ENCODE measurements around the gene ARHGAP25. TPM values are rescaled to one million over a fixed set of nuclear protein-coding genes. Genes with fewer than 3 reads are reported as not detected.

The ARHGAP25 gene
- total RNA-seq, 1 donor from 2014 or later: 1.2 TPM

DNA sequence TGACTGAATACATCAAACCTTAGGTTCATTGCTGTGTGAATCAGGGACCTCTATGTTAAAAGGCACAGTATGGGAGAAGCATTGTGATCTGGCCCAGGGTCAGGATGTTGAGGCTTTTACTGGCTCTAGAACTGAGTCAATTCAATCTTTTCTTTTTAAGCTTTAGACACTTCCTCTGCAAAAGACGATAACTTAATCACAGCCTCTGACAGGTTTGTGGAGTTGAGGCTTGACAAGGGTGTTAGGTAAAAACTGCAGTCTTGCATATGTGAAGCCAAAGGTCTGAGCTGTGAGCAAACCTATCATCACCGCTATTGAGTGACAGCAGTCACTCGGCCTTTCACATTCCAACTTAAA is 17.3 kb upstream of the ARHGAP25 start:
- DNase-seq (ENCODE audit: low spot score in 2 of 2): no peak
- FAIRE-seq: no peak

DNA sequence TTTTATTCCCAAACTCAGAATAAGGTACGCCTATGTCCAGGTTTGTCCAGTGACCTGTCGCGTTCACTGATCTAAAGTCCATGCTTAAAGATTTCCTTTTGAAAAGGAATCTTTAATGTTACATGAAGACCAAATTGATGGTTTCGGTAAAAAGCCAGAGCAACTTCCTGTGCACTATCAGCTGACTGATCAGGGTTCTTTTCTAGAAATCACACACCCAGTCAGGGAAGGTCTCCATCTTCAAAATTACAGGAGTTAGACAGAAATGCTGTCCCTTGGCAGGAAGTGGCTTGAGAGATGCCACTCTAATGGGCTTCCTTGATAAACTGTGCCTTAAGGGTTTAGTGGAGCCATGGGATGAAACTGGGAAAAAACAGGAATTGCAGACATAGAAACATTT is 14.7 kb upstream of the ARHGAP25 start:
- DNase-seq (ENCODE audit: low spot score in 2 of 2) (no peak), FAIRE-seq (no peak)

DNA sequence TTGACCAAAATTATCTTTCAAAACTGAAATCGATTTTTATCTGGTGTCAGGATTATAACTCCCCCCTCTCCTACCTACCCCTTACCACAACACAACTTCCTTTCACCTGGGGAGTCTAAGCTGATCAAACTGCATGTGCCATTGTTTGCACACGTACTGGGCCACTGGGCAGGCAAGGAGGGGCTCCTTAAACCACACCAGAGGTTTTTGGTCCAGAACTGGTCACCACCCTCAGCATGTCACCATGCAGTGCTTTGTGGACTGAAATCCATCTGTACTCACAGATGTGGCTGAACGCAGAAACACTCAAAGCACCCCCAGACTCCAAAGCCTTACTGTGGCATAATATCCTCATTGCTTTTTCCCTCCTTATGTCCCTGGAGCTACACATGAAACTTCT is 13.9 kb upstream of the ARHGAP25 start:
- DNase-seq (ENCODE audit: low spot score in 2 of 2) (no peak), FAIRE-seq (no peak)

DNA sequence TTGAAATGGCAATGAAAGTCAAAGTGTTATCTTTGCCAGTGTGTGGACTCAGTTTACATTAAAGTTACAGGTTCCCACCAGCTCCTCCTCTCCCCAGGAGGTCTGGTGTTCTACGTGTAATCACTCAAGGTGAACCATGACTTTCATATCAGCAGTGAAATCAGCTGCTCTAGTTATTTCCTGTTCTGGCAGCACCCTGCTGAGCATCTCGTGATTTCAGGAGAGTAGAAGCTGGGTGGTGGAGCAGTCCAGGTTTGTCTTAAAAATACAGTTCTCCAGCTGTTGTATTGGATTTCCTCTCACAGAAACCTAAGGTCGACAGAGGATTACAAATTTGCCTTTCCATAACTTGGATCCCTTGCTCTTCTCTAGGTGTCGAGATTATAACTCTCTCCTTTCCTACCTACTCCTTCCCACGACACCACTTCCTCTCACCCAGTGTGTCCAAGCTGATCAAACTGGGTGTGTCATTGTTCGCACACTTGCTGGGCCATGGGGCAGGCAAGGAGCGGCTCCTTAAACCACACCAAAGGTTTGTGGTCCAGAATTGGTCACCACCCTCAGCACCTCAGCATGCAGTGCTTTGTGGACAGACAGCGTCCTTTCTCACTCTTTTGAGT is 13.0 kb upstream of the ARHGAP25 start:
- no peak for DNase-seq (ENCODE audit: low spot score in 2 of 2)
- no peak for FAIRE-seq

DNA sequence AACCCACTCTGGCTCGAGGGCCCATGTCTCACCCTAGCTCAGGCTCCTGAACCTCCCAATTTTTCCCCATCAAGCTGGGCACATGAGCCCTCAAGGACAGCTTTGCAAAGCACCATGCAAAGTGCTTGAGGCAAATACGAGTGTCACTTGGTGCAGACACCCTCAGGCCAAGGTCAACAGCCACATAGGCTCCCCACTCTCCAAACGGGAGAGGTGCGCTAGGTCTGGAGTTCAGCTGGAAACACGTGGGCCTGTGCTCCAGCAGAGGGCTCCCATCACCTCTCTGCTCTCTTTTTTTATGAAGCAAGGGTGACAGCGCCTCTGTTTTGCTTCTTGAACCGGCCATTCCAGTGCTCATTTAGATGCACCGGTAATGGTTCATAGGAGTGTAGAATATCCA is 11.9 kb upstream of the ARHGAP25 start:
- no peak for FAIRE-seq

DNA sequence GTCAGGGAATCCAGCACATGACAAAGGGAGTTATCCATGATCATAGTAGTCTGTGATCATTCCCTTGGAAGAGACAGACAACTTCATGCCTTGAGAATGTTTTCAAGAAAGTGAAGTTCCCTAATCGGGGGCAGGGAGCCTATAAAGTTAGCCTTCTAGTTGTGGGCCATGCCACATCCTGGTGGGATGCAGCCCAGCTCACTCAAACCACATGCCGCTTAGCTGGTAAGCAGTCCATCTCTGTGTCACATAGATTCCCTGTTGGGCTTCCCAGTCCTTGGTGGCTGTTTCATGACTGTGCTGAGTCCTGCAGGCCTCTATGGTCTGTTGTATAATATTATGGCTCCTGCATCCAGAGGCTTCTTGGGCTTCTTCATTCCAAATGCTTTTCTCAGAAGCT is 11.4 kb upstream of the ARHGAP25 start:
- FAIRE-seq (no peak), DNase-seq (ENCODE audit: low spot score in 2 of 2) (no peak)

More for the DNA sequence above, 11.9 kb upstream of the ARHGAP25 start:
- DNase-seq (ENCODE audit: low spot score in 2 of 2): no peak

DNA sequence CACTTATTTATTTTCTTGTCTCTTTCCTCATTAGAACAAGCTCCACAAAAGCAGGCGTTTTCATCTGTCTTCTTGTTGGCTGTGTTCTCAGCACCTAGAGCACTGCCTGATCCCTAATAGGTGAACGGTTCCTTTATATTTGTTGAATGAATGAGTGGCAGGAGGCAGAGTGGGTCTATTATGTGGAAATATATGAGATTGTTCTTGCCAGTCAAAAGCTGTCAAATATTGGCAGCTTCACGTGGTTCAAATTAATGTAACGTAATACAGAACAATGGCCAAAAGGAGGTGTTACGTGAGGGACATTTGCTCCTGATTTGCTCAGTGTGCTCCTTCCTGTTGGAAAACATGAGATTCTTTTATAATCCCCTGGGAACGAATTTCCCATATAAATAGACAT is 8.5 kb upstream of the ARHGAP25 start:
- DNase-seq (ENCODE audit: low spot score in 2 of 2) (no peak), FAIRE-seq (no peak)

DNA sequence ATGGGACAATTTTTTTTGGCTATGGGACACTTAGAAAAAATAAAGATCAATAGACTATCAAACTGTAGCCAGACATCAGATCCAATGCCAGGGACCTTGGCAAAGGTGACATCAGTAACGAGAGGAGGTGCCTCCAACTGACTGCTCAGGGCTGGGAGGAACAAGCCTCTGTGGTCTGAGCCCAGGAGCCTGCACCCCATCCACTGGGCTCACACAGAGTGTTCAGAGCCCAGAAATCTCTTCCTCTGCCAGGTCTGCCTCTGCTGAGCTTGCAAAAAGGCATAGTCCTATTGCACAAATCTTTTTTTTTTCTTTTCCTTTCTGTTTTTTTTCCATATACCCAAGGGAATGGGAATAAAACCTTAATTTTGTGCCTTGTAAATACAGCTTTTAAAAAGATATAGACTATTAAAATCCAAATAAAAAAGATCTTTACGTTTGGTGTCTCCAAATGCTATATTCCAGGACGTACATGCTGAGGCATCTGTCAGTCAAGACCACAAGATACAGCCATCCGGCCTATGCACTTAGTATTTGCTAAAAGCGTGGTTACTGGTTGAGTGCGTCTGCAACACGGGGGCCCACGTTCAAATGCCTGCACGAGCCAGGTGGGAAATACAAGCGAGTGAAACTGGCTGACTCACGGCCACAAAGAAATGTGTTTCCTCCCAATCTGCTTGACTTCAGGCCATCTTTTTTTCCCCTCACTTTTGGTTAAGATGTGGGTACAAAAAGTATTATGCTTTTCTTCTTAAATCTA is 7.8 kb upstream of the ARHGAP25 start:
- DNase-seq (ENCODE audit: low spot score in 2 of 2) (no peak), FAIRE-seq (no peak)

DNA sequence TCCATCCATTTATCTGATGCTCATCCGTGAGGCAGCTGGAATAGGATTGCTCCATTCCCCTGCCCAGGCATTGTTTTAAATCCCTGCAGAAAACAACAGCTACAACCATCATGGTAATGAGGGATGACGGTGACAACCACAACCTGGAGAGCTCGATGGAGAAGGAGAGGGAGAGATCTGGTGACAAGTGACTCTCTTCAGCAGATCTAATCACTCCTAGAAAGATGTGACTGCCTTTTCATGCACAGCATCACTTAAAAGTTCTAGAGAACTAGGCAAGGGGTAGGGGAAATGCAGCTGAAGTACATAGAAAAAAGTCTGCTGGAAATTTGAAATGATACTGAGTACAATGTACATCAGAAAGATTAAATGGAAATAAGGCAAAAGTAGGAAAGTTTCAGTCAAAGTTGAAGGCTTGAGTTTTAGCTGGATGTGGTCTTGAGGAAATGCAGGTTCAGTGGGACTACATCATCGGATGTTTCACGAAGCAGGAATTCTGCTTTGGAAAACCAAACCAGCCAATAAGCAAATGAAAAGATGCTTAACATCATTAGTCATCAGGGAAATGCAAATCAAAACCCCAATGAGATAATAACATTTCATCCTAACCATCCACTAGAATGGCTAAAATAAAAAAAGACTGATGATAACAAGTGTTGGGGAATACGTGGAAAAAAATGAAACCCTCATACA is 6.8 kb upstream of the ARHGAP25 start:
- no peak for FAIRE-seq
- DNase-seq (ENCODE audit: low spot score in 2 of 2): no peak

DNA sequence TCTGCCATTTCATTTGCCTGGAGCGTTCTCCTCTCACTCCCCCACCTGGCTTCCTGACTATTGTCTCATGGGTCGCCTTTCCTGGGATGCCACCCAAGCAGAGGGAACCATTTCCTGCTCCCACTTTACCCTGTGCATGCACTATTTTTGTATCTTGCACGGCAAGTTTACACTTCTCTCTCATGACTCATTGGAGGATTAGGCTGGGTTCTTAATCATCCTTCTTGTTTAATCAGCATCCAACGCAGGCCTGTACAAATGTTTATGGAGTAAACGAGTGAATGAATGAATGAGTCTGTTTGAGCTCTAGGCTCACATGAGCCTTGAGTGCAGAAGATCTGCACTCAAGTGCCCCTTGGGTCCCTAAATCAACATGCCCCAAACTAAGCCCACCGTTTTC is 3.8 kb upstream of the ARHGAP25 start:
- DNase-seq (ENCODE audit: low spot score in 2 of 2): no peak
- FAIRE-seq: no peak

DNA sequence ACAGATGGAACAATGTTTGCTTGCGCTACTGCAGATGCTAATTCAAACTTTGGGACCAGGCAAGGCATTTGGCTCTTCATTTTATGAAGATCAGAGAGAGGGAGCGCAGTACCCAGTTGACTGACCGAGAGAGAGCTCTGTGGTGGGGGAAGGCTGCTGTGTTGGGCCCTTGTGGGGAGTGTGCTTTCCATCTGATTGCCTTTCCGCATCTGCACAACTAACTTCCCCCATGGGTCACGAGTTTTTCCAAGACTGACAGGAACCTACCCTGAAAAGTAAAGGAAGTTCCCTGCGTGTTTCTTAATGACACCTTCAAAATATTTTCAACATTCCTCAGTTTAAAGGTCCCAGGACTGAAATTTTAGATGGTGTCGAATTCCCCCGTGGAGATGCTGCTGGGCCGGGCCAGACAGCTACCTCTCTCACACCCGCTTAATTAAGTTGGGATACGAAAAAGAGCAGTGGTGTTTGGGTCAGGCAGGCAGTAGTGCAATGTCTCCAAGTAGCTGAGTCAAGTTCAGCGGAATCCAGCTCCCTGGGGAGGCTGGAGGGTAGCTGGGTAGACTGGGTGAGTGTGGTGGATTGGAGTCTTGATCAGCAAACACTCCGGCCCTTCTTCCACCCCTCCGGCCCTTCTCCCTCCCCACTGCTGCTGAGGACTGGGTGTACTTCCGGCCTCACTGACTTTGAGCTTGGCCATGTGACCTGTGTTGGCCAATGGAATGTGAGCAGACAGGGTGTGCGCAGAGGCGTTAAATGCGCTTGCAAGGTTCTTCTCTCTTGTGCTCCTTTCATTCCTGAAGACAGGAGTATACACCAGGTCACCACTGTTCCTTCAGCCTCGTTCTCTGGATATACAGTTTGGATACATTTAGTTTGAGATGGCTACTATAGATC is 2.3 kb upstream of the ARHGAP25 start:
- DNase-seq (ENCODE audit: low spot score in 2 of 2): no peak
- FAIRE-seq: no peak

DNA sequence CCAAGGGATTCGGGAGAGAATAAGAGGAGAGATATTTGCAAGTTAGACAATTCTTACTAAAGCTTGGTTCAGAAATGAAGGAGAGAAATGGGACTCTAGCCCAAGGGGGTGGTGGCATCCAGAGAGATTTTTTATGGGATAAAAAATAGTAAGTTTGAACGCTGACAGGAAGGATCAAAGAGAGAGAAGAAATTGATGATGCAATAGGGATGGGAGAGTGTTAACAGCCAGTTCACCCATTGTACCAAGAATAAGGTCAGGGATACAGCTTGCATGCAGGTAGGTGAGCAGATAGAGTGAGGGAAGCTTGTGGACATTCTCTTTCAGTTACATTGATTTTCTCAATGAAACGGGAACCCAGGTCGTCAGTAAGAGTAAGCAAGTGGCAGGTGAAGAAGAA is 1.2 kb upstream of the ARHGAP25 start:
- FAIRE-seq: no peak
- DNase-seq (ENCODE audit: low spot score in 2 of 2): no peak

DNA sequence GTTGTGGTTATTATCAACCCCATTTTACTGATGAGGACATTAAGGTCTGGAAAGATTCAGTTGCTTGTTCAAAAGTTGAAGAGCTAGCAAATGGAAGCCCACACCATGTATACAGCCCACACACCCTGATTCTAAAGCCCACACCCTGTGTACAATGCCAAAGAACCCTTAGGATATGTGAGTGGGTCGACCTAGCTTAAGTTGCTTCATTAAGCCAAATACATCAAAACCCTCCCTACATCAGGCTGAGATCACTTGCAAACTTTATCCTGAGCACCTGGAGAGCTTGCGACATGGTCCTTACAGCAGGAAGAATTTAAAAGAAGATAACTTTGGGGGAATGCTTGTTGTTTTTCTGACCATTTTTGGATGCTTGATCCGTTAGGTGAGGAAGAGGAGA is 435 bp upstream of the ARHGAP25 start:
- FAIRE-seq: no peak
- no peak for DNase-seq (ENCODE audit: low spot score in 2 of 2)

DNA sequence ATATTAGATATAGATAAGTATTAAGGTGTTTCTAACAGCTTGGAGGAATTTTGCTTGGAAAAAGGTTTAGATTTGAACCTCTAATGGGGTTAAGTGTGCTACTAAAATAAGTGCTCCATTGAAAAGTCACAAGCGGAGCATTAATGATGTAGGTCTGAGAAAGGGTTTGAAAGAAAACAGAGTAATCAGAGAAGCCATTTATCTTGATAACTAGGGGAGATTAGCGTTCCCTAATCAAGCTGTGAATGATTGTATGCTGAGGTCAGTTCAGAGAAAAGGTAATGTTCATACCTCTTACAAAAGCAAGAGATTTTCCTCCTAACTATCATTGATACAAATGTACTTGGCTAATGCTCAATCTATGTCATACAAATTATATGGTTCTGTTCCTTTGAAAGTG is 1.5 kb downstream of the ARHGAP25 start:
- FAIRE-seq (no peak), DNase-seq (ENCODE audit: low spot score in 2 of 2) (no peak)

DNA sequence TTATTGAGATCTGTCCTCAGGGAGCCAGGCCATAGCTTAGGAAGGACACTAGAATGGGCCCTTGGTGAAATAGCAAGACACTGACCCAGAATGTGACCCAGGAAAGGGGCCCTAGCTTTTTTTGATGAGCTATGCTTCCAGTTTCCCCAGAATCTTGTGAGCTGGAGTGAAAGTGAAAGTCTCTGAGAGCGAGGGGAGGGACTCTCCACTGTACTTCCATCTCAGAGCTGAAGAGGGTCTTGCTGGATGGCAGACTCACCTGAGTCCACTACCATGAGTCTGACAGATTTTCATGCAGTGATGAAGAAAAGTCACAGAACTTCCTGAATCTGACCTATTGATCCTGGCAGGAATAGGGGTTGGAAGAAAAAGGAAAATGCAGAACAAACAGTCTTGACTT is 3.1 kb downstream of the ARHGAP25 start:
- DNase-seq (ENCODE audit: low spot score in 2 of 2): no peak

DNA sequence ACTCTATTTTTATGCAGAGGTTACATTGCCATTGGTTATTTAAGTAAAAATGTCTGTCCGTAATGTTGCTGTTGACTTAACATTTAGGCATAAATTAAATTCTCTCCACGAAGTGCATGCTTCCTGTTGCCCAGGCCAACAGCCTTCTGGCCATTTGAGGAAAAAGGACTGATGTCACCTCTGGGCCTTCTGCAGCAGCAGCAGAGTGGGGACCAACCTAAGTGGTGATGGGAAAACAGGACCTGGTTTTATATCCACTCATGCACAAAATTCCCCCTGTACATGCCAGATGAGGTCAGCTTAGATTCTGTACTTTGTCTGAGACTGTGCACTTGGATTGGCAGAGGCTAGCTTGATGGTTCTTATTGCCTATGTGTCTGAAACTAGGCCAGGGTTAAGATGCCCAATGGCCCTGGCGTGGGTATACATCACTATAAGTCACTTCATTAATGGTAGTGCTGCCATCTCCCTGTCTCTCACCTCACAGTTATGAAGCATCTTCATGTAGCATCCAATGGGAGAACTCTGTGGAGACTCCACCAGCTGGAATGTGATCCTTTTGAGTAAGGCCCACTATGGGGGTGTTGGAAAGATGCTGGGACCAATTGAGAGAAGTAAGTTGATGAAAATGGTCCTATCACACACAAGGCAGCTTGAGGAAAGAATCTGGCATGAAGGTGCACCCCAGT is 4.4 kb downstream of the ARHGAP25 start:
- DNase-seq (ENCODE audit: low spot score in 2 of 2): no peak
- no peak for FAIRE-seq

More for the DNA sequence above, 3.1 kb downstream of the ARHGAP25 start:
- FAIRE-seq: no peak

DNA sequence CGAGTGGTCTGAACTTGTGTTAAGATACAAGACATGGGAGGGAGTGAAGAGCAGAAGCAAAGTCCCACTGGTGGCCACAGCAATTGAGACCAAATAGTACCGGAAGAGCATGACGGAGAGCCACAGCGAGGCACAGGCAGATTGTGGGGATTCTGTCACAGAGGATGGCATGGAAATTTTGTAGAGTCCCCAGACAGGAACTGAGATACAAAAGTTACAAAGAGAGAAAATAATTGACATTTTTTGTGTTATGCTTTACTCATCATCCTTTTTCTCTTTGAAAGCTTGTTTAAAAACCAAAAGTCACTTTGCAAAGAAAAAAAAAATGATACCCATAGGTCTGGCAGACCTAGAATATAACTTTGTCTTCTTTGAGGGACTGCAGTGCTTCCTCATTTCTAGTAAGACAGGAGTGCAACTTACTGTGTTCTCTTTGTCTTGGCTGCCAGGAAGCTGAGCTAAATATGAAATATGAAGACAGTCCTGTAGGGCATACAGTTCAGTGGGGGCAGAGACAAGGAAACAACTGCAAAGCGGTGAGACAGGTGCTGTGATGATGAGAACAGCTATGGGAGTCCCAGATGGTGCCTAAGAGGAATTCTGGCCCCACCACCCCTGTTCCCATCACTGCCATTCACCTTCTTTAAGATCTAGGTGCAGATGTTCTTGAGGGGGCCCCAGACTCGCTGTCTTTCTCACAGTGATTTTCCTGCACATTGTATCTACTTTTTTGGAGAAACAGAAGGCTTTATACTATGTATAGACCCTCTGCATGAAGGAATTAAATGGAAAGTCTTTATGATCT is 5.2 kb downstream of the ARHGAP25 start:
- FAIRE-seq: no peak
- no peak for DNase-seq (ENCODE audit: low spot score in 2 of 2)

DNA sequence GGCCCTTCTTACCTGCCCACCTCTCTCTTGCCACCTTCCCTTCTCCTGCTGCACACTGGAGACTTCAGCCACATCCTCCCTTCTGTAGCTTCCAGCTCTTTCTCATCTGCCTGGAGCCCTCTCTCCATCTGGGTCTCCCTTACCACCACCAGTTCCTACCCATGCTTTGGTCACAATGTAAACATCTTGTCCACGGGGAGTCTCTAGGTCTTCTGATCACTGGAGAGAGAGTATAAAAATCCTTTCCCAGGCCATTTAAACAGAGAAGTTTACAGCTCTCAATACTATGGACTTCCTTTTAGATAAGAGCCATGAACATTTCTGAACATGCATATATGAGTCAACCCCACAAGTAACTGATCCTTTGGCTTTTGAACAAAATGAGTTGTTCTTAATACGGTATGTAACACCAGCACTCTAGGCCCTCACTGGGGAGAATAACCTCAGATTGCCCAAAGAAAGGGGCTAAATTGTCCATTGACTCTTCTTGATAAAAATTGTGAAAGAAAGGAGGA is 5.8 kb downstream of the ARHGAP25 start:
- FAIRE-seq: no peak
- DNase-seq (ENCODE audit: low spot score in 2 of 2): no peak

DNA sequence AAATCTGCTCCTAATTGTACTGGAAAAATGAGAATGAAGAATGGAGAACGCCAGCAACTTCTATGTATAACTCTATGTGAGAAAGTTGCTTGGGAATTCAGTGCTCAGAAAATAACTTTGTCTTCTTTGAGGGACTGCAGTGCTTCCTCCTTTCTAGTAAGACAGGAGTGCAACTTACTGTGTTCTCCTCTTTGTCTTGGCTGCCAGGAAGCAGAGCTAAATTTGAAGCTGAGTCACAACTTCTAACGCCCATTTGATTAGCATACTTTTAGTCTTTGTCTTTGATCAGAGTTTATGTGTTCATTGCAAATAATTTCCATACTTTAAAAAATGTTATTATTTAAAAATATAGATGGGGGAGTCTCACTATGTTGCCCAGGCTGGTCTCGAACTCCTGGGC is 6.6 kb downstream of the ARHGAP25 start:
- FAIRE-seq (no peak), DNase-seq (ENCODE audit: low spot score in 2 of 2) (no peak)

Measured in frontal cortex (tissue), 4 donors.